HepG2 (cell line): ENCODE data around the gene CTSA. TPM values are rescaled to one million over a fixed set of nuclear protein-coding genes. Genes with fewer than 3 reads are reported as not detected.

ENCODE experiments used
- polyA plus RNA-seq, 8 experiments: library from polyadenylated mRNA; depleted of rRNA in 3 of 8; stranded (reverse) in 7 of 8; unstranded in 1 of 8; fragments of >200 nt; fragmentation: Illumina TruSeq in 4 of 8; extraction: Trizol in 4 of 8; gene quantifications; 2 replicates each; pipeline versions ENCODE4 v1.2.1 to v1.2.3, GENCODE V29; 2011 to 2016; ENCODE audit warnings: low read depth in 4 of 8, missing spikeins in 1 of 8, mixed read lengths in 1 of 8; ENCODE audit not compliant: insufficient read depth in 1 of 8
- total RNA-seq, 5 experiments: library from RNA; depleted of rRNA; stranded (reverse); fragments of >200 nt; fragmentation: Illumina TruSeq; extraction: Trizol; gene quantifications; 2 replicates each; pipeline ENCODE4 v1.2.3, GENCODE V29; 2016; ENCODE audit warnings: low read depth in 1 of 5
- TF ChIP-seq, protein P1 (sequence below): IDR thresholded peaks from 2 replicates; pipeline ENCODE4 v1.6.1; 2016
- TF ChIP-seq, protein P2 (sequence below): sonication (generic); formaldehyde crosslinking; IDR thresholded peaks from 2 replicates; pipeline ENCODE4 v1.4.0; 2020; ENCODE audit warnings: low read depth, missing genetic modification reagents
- TF ChIP-seq, protein P3 (sequence below): IDR thresholded peaks from 2 replicates; pipeline ENCODE4 v1.6.1; 2016; ENCODE audit warnings: low read depth, control low read depth

The CTSA gene
- total and polyA plus RNA-seq, 2 of the 13 experiments (the other 11 are each of a cell fraction or from before 2014, with no cell fraction given): 202 to 231 TPM

DNA sequence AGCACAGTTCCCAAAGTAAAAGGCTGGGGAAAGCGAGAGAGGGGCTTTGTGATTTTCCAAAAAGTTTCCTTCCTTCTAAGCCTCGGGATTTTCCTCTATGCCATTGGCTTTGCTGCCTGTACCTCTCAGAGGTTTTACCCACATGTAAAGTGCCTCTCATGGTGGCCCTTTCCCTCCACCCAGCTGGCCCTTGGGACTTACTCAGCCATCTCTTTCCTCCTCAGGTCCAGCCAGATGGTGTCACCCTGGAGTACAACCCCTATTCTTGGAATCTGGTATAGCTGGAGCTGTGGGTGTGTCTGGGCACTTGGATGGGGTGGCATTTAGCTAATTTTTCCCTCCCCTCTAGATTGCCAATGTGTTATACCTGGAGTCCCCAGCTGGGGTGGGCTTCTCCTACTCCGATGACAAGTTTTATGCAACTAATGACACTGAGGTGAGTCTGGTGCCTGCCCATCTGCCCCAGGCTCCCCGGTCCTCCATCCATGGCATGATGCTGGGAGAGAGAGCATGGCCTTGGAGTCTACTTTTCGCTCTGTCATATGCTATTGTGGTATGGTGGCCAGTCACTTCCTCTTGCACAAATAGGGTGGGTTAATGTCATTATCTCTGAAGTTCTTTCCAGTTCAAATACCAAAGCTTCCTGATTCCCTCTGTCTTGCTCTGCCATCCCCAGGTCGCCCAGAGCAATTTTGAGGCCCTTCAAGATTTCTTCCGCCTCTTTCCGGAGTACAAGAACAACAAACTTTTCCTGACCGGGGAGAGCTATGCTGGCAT lies 1.1 kb downstream of the CTSA start (continued):
- TF ChIP-seq, protein P1, sequence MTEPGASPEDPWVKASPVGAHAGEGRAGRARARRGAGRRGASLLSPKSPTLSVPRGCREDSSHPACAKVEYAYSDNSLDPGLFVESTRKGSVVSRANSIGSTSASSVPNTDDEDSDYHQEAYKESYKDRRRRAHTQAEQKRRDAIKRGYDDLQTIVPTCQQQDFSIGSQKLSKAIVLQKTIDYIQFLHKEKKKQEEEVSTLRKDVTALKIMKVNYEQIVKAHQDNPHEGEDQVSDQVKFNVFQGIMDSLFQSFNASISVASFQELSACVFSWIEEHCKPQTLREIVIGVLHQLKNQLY (CRISPR knock-in tag): peak; percentile 24; the same call in 1 of the 2 replicates
- TF ChIP-seq, protein P2, sequence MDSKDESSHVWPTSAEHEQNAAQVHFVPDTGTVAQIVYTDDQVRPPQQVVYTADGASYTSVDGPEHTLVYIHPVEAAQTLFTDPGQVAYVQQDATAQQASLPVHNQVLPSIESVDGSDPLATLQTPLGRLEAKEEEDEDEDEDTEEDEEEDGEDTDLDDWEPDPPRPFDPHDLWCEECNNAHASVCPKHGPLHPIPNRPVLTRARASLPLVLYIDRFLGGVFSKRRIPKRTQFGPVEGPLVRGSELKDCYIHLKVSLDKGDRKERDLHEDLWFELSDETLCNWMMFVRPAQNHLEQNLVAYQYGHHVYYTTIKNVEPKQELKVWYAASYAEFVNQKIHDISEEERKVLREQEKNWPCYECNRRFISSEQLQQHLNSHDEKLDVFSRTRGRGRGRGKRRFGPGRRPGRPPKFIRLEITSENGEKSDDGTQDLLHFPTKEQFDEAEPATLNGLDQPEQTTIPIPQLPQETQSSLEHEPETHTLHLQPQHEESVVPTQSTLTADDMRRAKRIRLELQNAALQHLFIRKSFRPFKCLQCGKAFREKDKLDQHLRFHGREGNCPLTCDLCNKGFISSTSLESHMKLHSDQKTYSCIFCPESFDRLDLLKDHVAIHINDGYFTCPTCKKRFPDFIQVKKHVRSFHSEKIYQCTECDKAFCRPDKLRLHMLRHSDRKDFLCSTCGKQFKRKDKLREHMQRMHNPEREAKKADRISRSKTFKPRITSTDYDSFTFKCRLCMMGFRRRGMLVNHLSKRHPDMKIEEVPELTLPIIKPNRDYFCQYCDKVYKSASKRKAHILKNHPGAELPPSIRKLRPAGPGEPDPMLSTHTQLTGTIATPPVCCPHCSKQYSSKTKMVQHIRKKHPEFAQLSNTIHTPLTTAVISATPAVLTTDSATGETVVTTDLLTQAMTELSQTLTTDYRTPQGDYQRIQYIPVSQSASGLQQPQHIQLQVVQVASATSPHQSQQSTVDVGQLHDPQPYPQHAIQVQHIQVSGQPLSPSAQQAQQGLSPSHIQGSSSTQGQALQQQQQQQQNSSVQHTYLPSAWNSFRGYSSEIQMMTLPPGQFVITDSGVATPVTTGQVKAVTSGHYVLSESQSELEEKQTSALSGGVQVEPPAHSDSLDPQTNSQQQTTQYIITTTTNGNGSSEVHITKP (CRISPR knock-in tag): 0 out of 2 replicates have a peak, but pooled peaks have one; percentile 56
- TF ChIP-seq, protein P3, sequence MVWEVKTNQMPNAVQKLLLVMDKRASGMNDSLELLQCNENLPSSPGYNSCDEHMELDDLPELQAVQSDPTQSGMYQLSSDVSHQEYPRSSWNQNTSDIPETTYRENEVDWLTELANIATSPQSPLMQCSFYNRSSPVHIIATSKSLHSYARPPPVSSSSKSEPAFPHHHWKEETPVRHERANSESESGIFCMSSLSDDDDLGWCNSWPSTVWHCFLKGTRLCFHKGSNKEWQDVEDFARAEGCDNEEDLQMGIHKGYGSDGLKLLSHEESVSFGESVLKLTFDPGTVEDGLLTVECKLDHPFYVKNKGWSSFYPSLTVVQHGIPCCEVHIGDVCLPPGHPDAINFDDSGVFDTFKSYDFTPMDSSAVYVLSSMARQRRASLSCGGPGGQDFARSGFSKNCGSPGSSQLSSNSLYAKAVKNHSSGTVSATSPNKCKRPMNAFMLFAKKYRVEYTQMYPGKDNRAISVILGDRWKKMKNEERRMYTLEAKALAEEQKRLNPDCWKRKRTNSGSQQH (CRISPR knock-in tag): no peak
